NT2/D1 (cell line): ENCODE results near the gene CBLIF.

ENCODE experiments used
- YY1 ChIP-seq: IDR thresholded peaks from 2 replicates; pipeline ENCODE4 v1.6.1; 2011; ENCODE audit not compliant: insufficient read length, insufficient read depth
- ZNF274 ChIP-seq: IDR thresholded peaks from 2 replicates; pipeline ENCODE4 v1.6.1; 2011; ENCODE audit warnings: mild to moderate bottlenecking, low read depth, low read length

GRCh38 chr11:59801160-59801706 is 44.1 kb downstream of the CBLIF start:
- TF ChIP-seq ZNF274, result no peak
- TF ChIP-seq YY1, result no peak
